Measurements from ENCODE around the gene FMNL1.

GRCh38 chr17:45200701-45201100 is 21.0 kb upstream of the FMNL1 start:
- TF ChIP-seq, protein P1, sequence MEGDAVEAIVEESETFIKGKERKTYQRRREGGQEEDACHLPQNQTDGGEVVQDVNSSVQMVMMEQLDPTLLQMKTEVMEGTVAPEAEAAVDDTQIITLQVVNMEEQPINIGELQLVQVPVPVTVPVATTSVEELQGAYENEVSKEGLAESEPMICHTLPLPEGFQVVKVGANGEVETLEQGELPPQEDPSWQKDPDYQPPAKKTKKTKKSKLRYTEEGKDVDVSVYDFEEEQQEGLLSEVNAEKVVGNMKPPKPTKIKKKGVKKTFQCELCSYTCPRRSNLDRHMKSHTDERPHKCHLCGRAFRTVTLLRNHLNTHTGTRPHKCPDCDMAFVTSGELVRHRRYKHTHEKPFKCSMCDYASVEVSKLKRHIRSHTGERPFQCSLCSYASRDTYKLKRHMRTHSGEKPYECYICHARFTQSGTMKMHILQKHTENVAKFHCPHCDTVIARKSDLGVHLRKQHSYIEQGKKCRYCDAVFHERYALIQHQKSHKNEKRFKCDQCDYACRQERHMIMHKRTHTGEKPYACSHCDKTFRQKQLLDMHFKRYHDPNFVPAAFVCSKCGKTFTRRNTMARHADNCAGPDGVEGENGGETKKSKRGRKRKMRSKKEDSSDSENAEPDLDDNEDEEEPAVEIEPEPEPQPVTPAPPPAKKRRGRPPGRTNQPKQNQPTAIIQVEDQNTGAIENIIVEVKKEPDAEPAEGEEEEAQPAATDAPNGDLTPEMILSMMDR (IDR thresholded peaks at IDR 0.05), result no peak
- TF ChIP-seq EZH2phosphoT487 (IDR thresholded peaks at IDR 0.05), result no peak

Measured in neural progenitor cell (in vitro differentiated cells).